VCaP (cell line): ENCODE data around the gene DIAPH1.

Experiments
- H3K27ac ChIP-seq: fragments of 450-650 bp; 2 replicates; pipeline ENCODE4 v1.5.1; 2017
- CTCF ChIP-seq: fragments of 450-650 bp; conservative IDR thresholded peaks from 2 replicates; pipeline ENCODE4 v1.5.1; 2017; ENCODE audit warnings: mild to moderate bottlenecking, moderate library complexity

The DIAPH1 gene

GRCh38 chr5:141649056-141649688, 30.4 kb upstream of the DIAPH1 start:
- TF ChIP-seq CTCF, result no peak
- no peak overlapping the region for H3K27ac ChIP-seq

GRCh38 chr5:141647851-141648250, 29.1 kb upstream of the DIAPH1 start:
- no peak overlapping the region for H3K27ac ChIP-seq
- no peak for TF ChIP-seq CTCF

GRCh38 chr5:141647242-141647641, 28.4 kb upstream of the DIAPH1 start:
- no peak for TF ChIP-seq CTCF

GRCh38 chr5:141646026-141646425, 27.2 kb upstream of the DIAPH1 start:
- no peak for TF ChIP-seq CTCF
- H3K27ac ChIP-seq, result no peak overlapping the region

More at GRCh38 chr5:141647242-141647641, 28.4 kb upstream of the DIAPH1 start:
- H3K27ac ChIP-seq, result no peak overlapping the region

GRCh38 chr5:141641634-141642267, 23.0 kb upstream of the DIAPH1 start:
- no peak overlapping the region for H3K27ac ChIP-seq
- peak; percentile 22 for TF ChIP-seq CTCF

- TF ChIP-seq CTCF, result no peak
- H3K27ac ChIP-seq, result no peak overlapping the region
Observed at GRCh38 chr5:141640698-141641097, 21.9 kb upstream of the DIAPH1 start.

- no peak overlapping the region for H3K27ac ChIP-seq
- no peak for TF ChIP-seq CTCF
Observed at GRCh38 chr5:141640051-141640415, 21.2 kb upstream of the DIAPH1 start.
